ENCODE results near the gene MED12L.

The MED12L gene

GRCh38 chr3:151112731-151113130 lies 27.3 kb downstream of the MED12L start:
- no peak overlapping the region for H2AFZ ChIP-seq (ENCODE audit: low read depth)
- no peaks in the 10 kb centered on the region for H3K36me3 ChIP-seq (ENCODE audit: insufficient read depth)
- no peaks in the 10 kb centered on the region for H3K4me1 ChIP-seq (ENCODE audit: low read depth, poor library complexity, severe bottlenecking)
- no peak overlapping the region for H3K9ac ChIP-seq
- H3K4me3 ChIP-seq (IDR thresholded peaks at IDR 0.05; ENCODE audit: insufficient read depth, low read depth, low read length): no peak overlapping the region
- TF ChIP-seq CTCF (conservative IDR thresholded peaks at IDR 0.05; ENCODE audit: low read depth, low read length): no peak
- no peaks in the 10 kb centered on the region for H3K27me3 ChIP-seq (ENCODE audit: insufficient read depth, low read depth)
- no peaks in the 10 kb centered on the region for H3K79me2 ChIP-seq (ENCODE audit: insufficient read depth, low read depth)
- no peak overlapping the region for H3K4me2 ChIP-seq
- H3K27ac ChIP-seq: no peak overlapping the region
- no peaks in the 10 kb centered on the region for H4K20me1 ChIP-seq (ENCODE audit: insufficient read depth)

DNA sequence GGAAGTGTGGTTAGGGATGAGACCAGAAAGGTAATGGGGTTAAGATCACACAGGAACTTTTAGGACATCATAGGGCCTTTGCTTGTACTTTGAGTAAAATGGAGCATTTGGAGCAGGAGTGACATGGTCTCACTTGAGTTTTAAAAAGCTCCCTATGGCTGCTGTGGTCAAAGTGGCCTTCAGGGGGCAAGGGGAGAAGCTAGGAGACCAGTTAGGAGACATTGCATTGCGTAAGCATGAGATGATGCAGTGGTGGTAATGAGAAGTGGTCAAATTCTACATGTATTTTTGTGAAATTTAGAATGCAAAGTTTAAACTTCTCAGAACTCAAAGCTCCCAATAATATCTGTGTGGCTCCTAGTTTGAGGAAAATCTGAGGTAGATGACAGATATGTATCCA lies 27.9 kb downstream of the MED12L start:
- Histone ChIP-seq H3K9ac (no peak overlapping the region), H3K4me1 (ENCODE audit: low read depth, poor library complexity, severe bottlenecking) (no peaks in the 10 kb centered on the region), H3K79me2 (ENCODE audit: insufficient read depth, low read depth) (no peaks in the 10 kb centered on the region), H3K4me2 (no peak overlapping the region), H3K4me3 (IDR thresholded peaks at IDR 0.05; ENCODE audit: insufficient read depth, low read depth, low read length) (no peak overlapping the region), H3K36me3 (ENCODE audit: insufficient read depth) (no peaks in the 10 kb centered on the region), H3K27me3 (ENCODE audit: insufficient read depth, low read depth) (no peaks in the 10 kb centered on the region), H3K27ac (no peak overlapping the region), H2AFZ (ENCODE audit: low read depth) (no peak overlapping the region), H4K20me1 (ENCODE audit: insufficient read depth) (no peaks in the 10 kb centered on the region)
- TF ChIP-seq CTCF (conservative IDR thresholded peaks at IDR 0.05; ENCODE audit: low read depth, low read length): no peak

DNA sequence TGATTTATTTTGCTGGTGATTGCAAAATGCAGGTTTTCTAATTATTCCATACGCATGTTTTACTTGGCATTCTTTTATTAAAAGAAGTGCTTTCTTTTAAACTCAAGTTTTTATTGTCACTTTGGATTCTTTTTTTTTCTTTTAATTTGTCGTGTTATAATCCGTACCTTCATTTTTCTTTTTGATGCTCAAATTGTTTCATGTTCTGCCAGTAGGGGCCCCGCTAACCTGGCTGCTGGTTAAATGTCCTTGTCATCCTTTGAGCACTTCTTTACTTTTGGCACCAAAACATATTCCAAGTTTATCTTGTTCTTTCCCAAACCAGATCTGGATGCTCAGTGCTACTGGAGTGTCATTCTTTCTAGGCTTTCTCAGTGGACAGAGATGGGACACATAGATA lies 31.6 kb downstream of the MED12L start:
- H2AFZ ChIP-seq (ENCODE audit: low read depth): no peak overlapping the region

DNA sequence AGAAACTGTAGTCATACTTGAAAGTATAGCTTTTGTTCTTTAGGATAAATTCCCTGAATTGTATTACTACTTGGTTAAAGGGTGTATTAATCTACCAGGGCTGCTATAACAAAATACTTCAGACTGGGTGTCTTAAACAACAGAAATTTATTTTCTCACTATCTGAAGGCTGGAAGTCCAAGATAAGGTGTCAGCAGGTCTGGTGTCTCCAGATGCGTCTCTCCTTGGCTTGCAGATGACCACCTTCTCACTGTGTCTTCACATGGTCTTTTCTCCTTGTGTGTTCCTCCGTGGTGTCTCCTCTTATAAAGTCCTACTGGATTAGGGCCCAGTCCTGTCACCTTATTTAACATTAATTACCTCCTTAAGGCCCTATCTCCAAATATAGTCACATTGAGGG lies 33.7 kb downstream of the MED12L start:
- Histone ChIP-seq H3K36me3 (ENCODE audit: insufficient read depth) (no peaks in the 10 kb centered on the region), H3K9ac (no peak overlapping the region), H3K79me2 (ENCODE audit: insufficient read depth, low read depth) (no peaks in the 10 kb centered on the region), H3K4me2 (no peak overlapping the region), H3K4me1 (ENCODE audit: low read depth, poor library complexity, severe bottlenecking) (no peaks in the 10 kb centered on the region), H3K4me3 (IDR thresholded peaks at IDR 0.05; ENCODE audit: insufficient read depth, low read depth, low read length) (no peak overlapping the region), H4K20me1 (ENCODE audit: insufficient read depth) (no peaks in the 10 kb centered on the region), H3K27ac (no peak overlapping the region), H3K27me3 (ENCODE audit: insufficient read depth, low read depth) (no peaks in the 10 kb centered on the region), H2AFZ (ENCODE audit: low read depth) (no peak overlapping the region)
- no peak for TF ChIP-seq CTCF (conservative IDR thresholded peaks at IDR 0.05; ENCODE audit: low read depth, low read length)

More for the DNA sequence above, 31.6 kb downstream of the MED12L start:
- Histone ChIP-seq H4K20me1 (ENCODE audit: insufficient read depth) (no peaks in the 10 kb centered on the region), H3K36me3 (ENCODE audit: insufficient read depth) (no peaks in the 10 kb centered on the region), H3K79me2 (ENCODE audit: insufficient read depth, low read depth) (no peaks in the 10 kb centered on the region), H3K4me3 (IDR thresholded peaks at IDR 0.05; ENCODE audit: insufficient read depth, low read depth, low read length) (no peak overlapping the region), H3K27ac (no peak overlapping the region), H3K4me2 (no peak overlapping the region), H3K4me1 (ENCODE audit: low read depth, poor library complexity, severe bottlenecking) (no peaks in the 10 kb centered on the region), H3K9ac (no peak overlapping the region), H3K27me3 (ENCODE audit: insufficient read depth, low read depth) (no peaks in the 10 kb centered on the region)
- TF ChIP-seq CTCF (conservative IDR thresholded peaks at IDR 0.05; ENCODE audit: low read depth, low read length): no peak
